Hindlimb muscle (tissue), 1 donor: Measurements from ENCODE around the gene BRD1. TPM values are rescaled to one million over a fixed set of nuclear protein-coding genes. Genes with fewer than 3 reads are reported as not detected.

Experiments used
- DNase-seq: peaks from one replicate; pipeline ENCODE4 v3.0.0-alpha.2; 2013
- polyA plus RNA-seq: library from polyadenylated mRNA; unstranded; fragments of 120-200 nt; gene quantifications from one replicate; pipeline ENCODE4 v1.2.1, GENCODE V29; 2013; ENCODE audit not compliant: insufficient read length

The BRD1 gene
- polyA plus RNA-seq, 1 donor, result 31.0 TPM

- DNase-seq, result no peak
Measured at GRCh38 chr22:49800408-49801238, 27.1 kb downstream of the BRD1 start.

- DNase-seq, result no peak
Measured at GRCh38 chr22:49799431-49800075, 28.1 kb downstream of the BRD1 start.

GRCh38 chr22:49798486-49799151 lies 29.1 kb downstream of the BRD1 start:
- no peak for DNase-seq

GRCh38 chr22:49797706-49798105 lies 30.0 kb downstream of the BRD1 start:
- no peak for DNase-seq

- DNase-seq, result no peak
Measured at GRCh38 chr22:49796596-49797270, 30.9 kb downstream of the BRD1 start.

GRCh38 chr22:49795521-49795920 lies 32.2 kb downstream of the BRD1 start:
- DNase-seq, result no peak

- DNase-seq, result no peak
Measured at GRCh38 chr22:49793871-49794270, 33.8 kb downstream of the BRD1 start.

- DNase-seq, result peak; percentile 38
Measured at GRCh38 chr22:49793296-49793695, 34.4 kb downstream of the BRD1 start.

- DNase-seq, result no peak
Measured at GRCh38 chr22:49792107-49792506, 35.6 kb downstream of the BRD1 start.

GRCh38 chr22:49791682-49792081 lies 36.0 kb downstream of the BRD1 start:
- DNase-seq, result no peak

- no peak for DNase-seq
Measured at GRCh38 chr22:49790912-49791311, 36.8 kb downstream of the BRD1 start.

- DNase-seq, result no peak
Measured at GRCh38 chr22:49789289-49790141, 38.2 kb downstream of the BRD1 start.

- DNase-seq, result no peak
Measured at GRCh38 chr22:49788504-49788903, 39.2 kb downstream of the BRD1 start.

- DNase-seq, result no peak
Measured at GRCh38 chr22:49787861-49788260, 39.8 kb downstream of the BRD1 start.

- no peak for DNase-seq
Measured at GRCh38 chr22:49786976-49787706, 40.5 kb downstream of the BRD1 start.

GRCh38 chr22:49785841-49786471 lies 41.7 kb downstream of the BRD1 start:
- no peak for DNase-seq

- no peak for DNase-seq
Measured at GRCh38 chr22:49785046-49785521, 42.6 kb downstream of the BRD1 start.

- no peak for DNase-seq
Measured at GRCh38 chr22:49784630-49784971, 43.1 kb downstream of the BRD1 start.

- no peak for DNase-seq
Measured at GRCh38 chr22:49783926-49784629, 43.6 kb downstream of the BRD1 start.
